Cardiac fibroblast (primary cell): ENCODE measurements around the gene PRAMEF20.
A peak's percentile ranks its signal among the peaks of the same experiment; 100 is the strongest.
"Not testable (repeated sequence)": the region's sequence is repeated elsewhere in the genome, so short reads cannot be mapped to it uniquely, and the experiment has no call there.

Source experiments
- DNase-seq, 2 donors: peaks; one replicate each; pipeline versions ENCODE4 v3.0.0 to v3.0.0-alpha.2; 2010; ENCODE audit warnings: low read depth in 2 of 2
- H3K4me3 ChIP-seq, 2 donors: replicated peaks in 1 of 2; 1 replicate in 1 of 2; 2 replicates in 1 of 2; pipeline ENCODE4 v1.5.1; 2011; ENCODE audit warnings: low read depth in 2 of 2, low read length in 2 of 2, mild to moderate bottlenecking in 2 of 2, moderate library complexity in 1 of 2
- CTCF ChIP-seq: IDR thresholded peaks from one replicate; pipeline ENCODE4 v1.5.1; 2011; ENCODE audit warnings: low read depth, mild to moderate bottlenecking, low read length, inconsistent platforms

PRAMEF20 gene

GRCh38 chr1:13410150-13410549 lies at the start of gene PRAMEF20:
PRAMEF20 (plus strand) TSS chr1:13410450; CDS start chr1:13416355, 5,905 bp downstream.
- H3K4me3 ChIP-seq, result not testable (repeated sequence)

GRCh38 chr1:13362364-13362763 lies 47.9 kb upstream of the PRAMEF20 start:
- not testable (repeated sequence) for DNase-seq, H3K4me3 ChIP-seq

More at GRCh38 chr1:13410150-13410549, at the start of gene PRAMEF20:
- DNase-seq, result not testable (repeated sequence)

DNA sequence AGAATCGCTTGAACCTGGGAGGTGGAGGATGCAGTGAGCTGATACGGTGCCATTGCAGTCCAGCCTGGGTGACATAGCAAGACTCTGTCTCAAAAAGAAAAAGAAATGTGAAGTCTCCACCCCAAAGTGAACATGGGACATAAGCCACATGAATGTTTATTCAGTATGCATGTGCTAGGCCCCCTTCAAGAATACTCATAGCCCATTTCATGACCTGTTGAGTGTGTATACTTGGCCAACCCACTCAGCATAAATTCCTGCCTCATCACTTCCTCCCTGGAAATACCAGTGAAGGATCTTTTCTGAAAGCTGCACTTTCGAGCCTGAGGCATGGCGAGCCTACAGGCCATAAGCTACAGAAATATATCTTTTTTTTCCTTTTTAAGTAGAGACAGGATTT lies 45.3 kb upstream of the PRAMEF20 start:
- not testable (repeated sequence) for H3K4me3 ChIP-seq, DNase-seq

DNA sequence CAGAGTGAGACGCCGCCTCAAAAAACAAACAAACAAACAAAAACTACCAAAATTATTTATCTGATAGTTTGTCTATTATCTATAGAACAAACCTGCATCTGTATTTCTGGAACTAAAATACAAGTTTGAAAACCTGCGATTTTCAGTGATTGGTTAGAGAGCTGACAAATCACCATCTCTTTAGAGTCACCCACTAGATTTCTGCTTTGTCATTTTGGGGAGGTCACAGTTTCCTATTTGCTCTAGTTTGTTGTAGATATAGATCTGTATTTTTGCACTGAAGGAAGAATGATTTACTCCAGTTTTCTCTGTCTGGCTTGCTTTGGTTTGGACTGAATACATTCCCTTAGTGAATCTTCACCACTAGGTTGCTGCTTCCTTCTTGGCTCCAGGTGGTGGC lies 43.7 kb upstream of the PRAMEF20 start:
- DNase-seq, H3K4me3 ChIP-seq: not testable (repeated sequence)

DNA sequence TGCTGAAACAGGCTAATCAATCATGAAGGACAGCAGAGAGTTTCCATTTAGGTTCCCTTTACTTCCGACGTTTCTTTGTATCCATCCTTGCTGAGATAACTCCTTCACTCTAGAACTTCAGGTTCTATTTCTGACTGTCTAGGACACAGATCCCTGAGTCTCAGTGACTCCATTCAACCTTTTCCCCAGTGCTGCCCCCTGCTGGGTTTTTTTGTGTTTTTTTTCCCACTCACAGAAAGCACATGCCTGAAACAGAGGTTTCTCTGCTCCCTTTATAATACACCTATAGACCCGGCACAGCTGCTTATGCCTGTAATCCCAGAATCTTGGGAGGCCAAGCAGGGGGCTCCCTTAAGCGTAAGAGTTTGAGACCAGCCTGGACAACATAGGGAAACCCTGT lies 41.7 kb upstream of the PRAMEF20 start:
- not testable (repeated sequence) for DNase-seq, H3K4me3 ChIP-seq
- peak; percentile 4 for TF ChIP-seq CTCF

- DNase-seq, H3K4me3 ChIP-seq: not testable (repeated sequence)
Observed at GRCh38 chr1:13378983-13379382, 31.3 kb upstream of the PRAMEF20 start.

DNA sequence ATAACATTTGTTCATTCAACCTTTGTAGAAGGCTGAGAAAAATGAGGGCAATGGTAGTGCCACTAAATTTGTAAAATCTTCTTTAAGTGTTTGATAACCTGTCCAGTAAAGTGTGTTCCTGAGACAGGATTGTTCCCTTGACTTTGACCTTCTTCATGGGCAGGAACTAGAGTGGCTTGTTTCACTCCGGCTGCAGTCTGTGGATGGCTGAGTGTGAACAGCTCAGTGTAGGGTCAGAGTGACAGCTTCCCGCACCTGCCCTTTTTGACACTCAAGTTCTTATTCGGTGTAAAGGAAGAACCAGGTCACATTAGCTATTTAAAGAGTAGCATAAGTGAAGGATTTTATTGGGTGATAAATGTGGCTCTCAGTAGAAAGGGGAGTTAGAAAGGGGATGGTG lies 29.9 kb upstream of the PRAMEF20 start:
- not testable (repeated sequence) for H3K4me3 ChIP-seq, DNase-seq

DNA sequence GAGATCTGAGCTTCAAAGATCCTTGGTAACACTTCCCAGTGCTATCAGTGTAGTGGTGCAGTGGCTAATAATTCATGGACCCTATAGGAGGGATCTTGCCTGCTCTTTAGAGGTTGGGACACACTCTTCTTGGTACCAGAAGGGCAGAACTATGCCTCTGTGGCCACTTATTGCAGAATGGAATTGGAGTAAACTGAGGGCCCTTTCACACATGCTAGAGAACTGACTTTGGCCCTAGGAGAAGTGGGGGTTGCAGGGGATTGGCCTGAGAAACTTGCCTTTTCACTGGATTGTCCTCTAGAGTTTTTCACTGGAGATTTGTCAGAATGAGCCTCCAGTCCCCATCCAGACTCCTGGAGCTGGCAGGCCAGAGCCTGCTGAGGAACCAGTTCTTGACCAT lies 20.9 kb upstream of the PRAMEF20 start, which contains the start of gene PRAMEF17:
Gene PRAMEF17 (plus strand): TSS at position 301 of the 400 bp plus-strand sequence. CDS start 26 bp downstream, at position 327.
- DNase-seq, H3K4me3 ChIP-seq: not testable (repeated sequence)

DNA sequence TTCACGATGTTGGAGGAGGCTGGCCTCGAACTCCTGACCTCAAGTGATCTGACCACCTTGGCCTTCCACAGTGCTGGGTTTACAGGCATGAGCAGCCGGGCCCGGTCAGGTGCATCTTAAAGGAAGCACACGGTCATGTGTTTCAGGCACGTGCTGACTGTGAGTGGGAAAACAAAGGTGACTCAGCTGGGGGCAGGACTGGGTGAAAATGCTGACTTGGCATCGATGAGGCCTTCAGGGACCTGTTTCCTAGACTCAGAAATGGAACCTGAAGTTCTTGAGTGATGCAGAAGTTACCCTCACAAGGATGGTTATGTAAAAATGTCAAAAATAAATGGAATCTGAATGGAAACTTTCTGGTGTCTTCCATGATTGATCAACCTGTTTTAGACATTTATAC lies 17.2 kb upstream of the PRAMEF20 start:
- H3K4me3 ChIP-seq, DNase-seq: not testable (repeated sequence)

DNA sequence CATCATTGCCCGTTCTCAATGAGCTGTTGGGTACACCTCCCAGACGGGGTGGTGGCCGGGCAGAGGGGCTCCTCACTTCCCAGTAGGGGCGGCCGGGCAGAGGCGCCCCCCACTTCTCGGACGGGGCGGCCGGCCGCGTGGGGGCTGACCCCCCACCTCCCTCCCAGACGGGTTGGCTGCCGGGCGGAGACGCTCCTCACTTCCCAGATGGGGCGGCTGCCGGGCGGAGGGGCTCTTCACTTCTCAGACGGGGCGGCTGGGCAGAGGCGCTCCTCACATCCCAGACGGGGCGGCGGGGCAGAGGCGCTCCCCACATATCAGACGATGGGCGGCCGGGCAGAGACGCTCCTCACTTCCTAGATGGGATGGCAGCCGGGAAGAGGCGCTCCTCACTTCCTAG lies 15.5 kb upstream of the PRAMEF20 start:
- not testable (repeated sequence) for DNase-seq, H3K4me3 ChIP-seq

DNA sequence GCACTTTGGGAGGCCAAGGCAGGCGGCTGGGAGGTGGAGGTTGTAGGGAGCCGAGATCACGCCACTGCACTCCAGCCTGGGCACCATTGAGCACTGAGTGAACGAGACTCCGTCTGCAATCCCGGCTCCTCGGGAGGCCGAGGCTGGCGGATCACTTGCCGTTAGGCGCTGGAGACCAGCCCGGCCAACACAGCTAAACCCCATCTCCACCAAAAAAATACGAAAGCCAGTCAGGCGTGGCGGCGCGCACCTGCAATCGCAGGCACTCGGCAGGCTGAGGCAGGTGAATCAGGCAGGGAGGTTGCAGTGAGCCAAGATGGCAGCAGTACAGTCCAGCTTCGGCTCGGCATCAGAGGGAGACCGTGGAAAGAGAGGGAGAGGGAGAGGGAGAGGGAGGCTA lies 14.9 kb upstream of the PRAMEF20 start:
- not testable (repeated sequence) for H3K4me3 ChIP-seq, DNase-seq

DNA sequence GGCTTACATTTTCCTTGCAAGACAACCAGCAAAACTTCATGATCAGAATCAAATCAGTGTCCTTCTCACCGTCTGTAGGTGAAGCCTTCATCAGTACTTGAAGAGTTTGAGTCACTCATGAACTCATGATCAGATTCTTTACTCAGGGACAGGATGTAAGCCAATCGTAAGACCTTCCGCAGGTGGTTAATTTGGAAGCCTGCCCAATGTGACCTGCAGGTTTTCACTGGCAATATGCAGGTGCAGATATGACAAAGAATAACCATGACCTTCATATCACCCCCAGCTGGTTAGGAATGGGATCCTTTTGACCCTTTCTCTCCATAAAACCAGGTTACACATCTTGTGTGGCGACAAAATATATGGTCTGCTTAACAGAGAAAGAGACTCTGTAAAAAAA lies 2.4 kb upstream of the PRAMEF20 start:
- TF ChIP-seq CTCF, result no peak
- no peak overlapping the region for H3K4me3 ChIP-seq
- DNase-seq, result no peak

DNA sequence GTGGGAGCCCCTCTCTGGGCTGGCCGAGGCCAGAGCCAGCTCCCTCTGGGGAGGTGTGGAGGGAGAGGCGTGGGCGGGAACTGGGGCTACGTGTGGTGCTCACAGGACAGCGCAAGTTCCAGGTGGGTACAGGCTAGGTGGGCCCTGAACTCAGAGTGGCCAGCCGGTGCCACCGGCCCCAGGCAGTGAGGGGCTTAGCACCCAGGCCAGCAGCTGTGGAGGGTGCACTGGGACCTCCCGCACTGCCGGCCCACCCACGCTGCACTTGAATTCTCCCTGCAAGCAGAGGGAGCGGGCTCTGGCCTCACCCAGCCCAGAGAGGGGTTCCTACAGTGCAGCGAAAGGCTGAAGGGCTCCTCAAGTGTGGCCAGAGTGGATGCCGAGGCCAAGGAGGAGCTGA lies 20.2 kb downstream of the PRAMEF20 start:
- no peak overlapping the region for H3K4me3 ChIP-seq
- no peak for TF ChIP-seq CTCF
- no peak for DNase-seq
